NT2/D1 (cell line): ENCODE measurements around the gene TECPR2.

ENCODE experiments used
- SUZ12 ChIP-seq: IDR thresholded peaks from 2 replicates; pipeline ENCODE4 v1.6.1; 2011; ENCODE audit not compliant: insufficient read length, insufficient read depth; ENCODE audit errors: extremely low read depth
- YY1 ChIP-seq: IDR thresholded peaks from 2 replicates; pipeline ENCODE4 v1.6.1; 2011; ENCODE audit not compliant: insufficient read length, insufficient read depth
- ZNF274 ChIP-seq: IDR thresholded peaks from 2 replicates; pipeline ENCODE4 v1.6.1; 2011; ENCODE audit warnings: mild to moderate bottlenecking, low read depth, low read length

DNA sequence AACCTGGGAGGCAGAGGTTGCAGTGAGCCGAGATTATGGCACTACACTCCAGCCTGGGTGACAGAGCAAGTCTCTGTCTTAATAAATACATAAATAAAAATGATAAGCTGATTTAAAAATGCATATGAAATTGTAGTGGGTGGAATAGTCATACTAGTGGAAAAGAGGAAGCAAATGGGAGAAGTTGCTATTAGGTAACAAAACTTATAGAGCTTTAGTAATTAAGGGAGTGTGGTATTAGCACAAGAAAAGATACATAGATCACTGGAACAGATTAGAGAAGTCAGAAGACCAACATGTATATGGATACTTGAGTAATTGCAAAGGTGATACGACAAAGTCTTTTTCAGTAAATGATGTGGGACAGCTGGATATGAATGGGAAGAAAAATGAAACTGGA lies 26.5 kb downstream of the TECPR2 start:
- no peak for TF ChIP-seq YY1
- TF ChIP-seq ZNF274: no peak
- TF ChIP-seq SUZ12: no peak
